HepG2 (cell line): ENCODE measurements around the gene CASR. TPM values are rescaled to one million over a fixed set of nuclear protein-coding genes. Genes with fewer than 3 reads are reported as not detected.

Experiments used
- ATAC-seq: fragments of 200-7000 bp; cut with Tn5 transposase; 3 replicates; pipeline ENCODE4 v1.9.1; 2020; ENCODE audit warnings: mild to moderate bottlenecking, moderate library complexity
- BruUV-seq: library from RNA; stranded (reverse); fragments of 400-500 nt; replicated peaks from 2 replicates; lab custom pipeline; 2021; lab: Mats Ljungman, UMichigan
- CTCF ChIA-PET: fragments of 300-600 bp; formaldehyde crosslinking; extraction: SDS; loops from one replicate; lab custom pipeline; 2021; ENCODE audit warnings: low total read pairs, inconsistent platforms, low intra/inter-chr PET ratio; lab: Yijun Ruan, JAX
- POLR2A ChIA-PET: fragments of 350-600 bp; sonication (Branson Sonifier 250); formaldehyde crosslinking; loops from one replicate; lab custom pipeline; 2020; ENCODE audit warnings: antibody characterized with exemption, inconsistent platforms; lab: Yijun Ruan, JAX
- DNase-seq: peaks from one replicate; pipeline ENCODE4 v3.0.0-alpha.2; 2015; ENCODE audit warnings: low spot score
- FAIRE-seq: peaks from 3 replicates; lab custom pipeline; 2011; peaks lifted over from hg19 to GRCh38; lab: Jason Lieb, UNC
- H2AFZ ChIP-seq: one replicate; pipeline ENCODE4 v1.6.1; 2011; ENCODE audit warnings: low read length, inconsistent platforms
- H3K27ac ChIP-seq: fragments of 300-600 bp; 3 replicates; pipeline ENCODE4 v1.8.0; 2011; ENCODE audit warnings: mixed run types, mild to moderate bottlenecking, mixed read lengths, low read length, inconsistent platforms; ENCODE audit not compliant: insufficient read depth; ENCODE audit errors: extremely low read length
- H3K27me3 ChIP-seq, 2 experiments: fragments of 200-600 bp in 1 of 2; 2 replicates in 1 of 2; 3 replicates in 1 of 2; pipeline versions ENCODE4 v1.6.0 to v1.8.0; 2011; ENCODE audit warnings: low read length in 2 of 2, mild to moderate bottlenecking in 2 of 2, moderate library complexity in 2 of 2, inconsistent platforms in 1 of 2; ENCODE audit not compliant: insufficient read depth in 2 of 2, control insufficient read depth in 1 of 2
- H3K36me3 ChIP-seq, 2 experiments: fragments of 200-600 bp in 1 of 2; replicated peaks in 1 of 2; 2 replicates in 1 of 2; 3 replicates in 1 of 2; pipeline versions ENCODE4 v1.5.1 to v1.8.0; 2011; ENCODE audit warnings: low read length in 2 of 2, inconsistent platforms in 1 of 2; ENCODE audit not compliant: insufficient read depth in 2 of 2, control insufficient read depth in 1 of 2
- H3K4me1 ChIP-seq: 2 replicates; pipeline ENCODE4 v1.5.1; 2012; ENCODE audit warnings: low read length, inconsistent platforms; ENCODE audit not compliant: insufficient read depth
- H3K4me2 ChIP-seq: 2 replicates; pipeline ENCODE4 v1.6.0; 2011; ENCODE audit warnings: low read depth, low read length, inconsistent platforms
- H3K4me3 ChIP-seq, 3 experiments: fragments of 200-600 bp in 1 of 3; sonication (generic), shearing (Covaris generic) in 1 of 3; replicated peaks in 1 of 3; 2 replicates each; pipeline ENCODE4 v1.5.1; 2011 to 2016; ENCODE audit warnings: low read length in 3 of 3, inconsistent platforms in 2 of 3, low read depth in 2 of 3, mild to moderate bottlenecking in 2 of 3, control low read depth in 1 of 3, mixed read lengths in 1 of 3; ENCODE audit not compliant: insufficient read depth in 1 of 3
- H3K79me2 ChIP-seq: one replicate; pipeline ENCODE4 v1.6.1; 2011; ENCODE audit warnings: low read length, inconsistent platforms; ENCODE audit not compliant: insufficient read depth
- H3K9ac ChIP-seq: 2 replicates; pipeline ENCODE4 v1.6.0; 2011; ENCODE audit warnings: mild to moderate bottlenecking, low read depth, low read length, inconsistent platforms; ENCODE audit not compliant: insufficient read depth
- H3K9me3 ChIP-seq: 2 replicates; pipeline ENCODE4 v1.5.1; 2012; ENCODE audit warnings: mild to moderate bottlenecking, low read length
- H4K20me1 ChIP-seq: 2 replicates; pipeline ENCODE4 v1.6.0; 2011; ENCODE audit warnings: inconsistent platforms, mild to moderate bottlenecking, low read length, moderate library complexity; ENCODE audit not compliant: insufficient read depth
- CREM ChIP-seq, 2 experiments: sonication (generic) in 1 of 2; formaldehyde crosslinking in 1 of 2; IDR thresholded peaks; 2 replicates each; pipeline versions ENCODE4 v1.4.0 to v1.6.1; 2016 to 2020; ENCODE audit warnings: antibody characterized with exemption in 1 of 2, mild to moderate bottlenecking in 1 of 2, missing genetic modification reagents in 1 of 2
- FOSL1 ChIP-seq: sonication (generic); formaldehyde crosslinking; IDR thresholded peaks from 2 replicates; pipeline ENCODE4 v1.9.0; 2021; ENCODE audit warnings: missing genetic modification reagents, borderline replicate concordance
- HMG20B ChIP-seq: conservative IDR thresholded peaks from 2 replicates; pipeline ENCODE4 v1.6.1; 2016; ENCODE audit warnings: missing genetic modification reagents, missing compliant biosample characterization
- KLF15 ChIP-seq: sonication (generic); formaldehyde crosslinking; IDR thresholded peaks from 2 replicates; pipeline ENCODE4 v1.8.1; 2023; ENCODE audit warnings: borderline replicate concordance, mild to moderate bottlenecking, inconsistent platforms, missing genetic modification reagents, mixed read lengths
- MAFF ChIP-seq: IDR thresholded peaks from 2 replicates; pipeline ENCODE4 v1.6.1; 2011; ENCODE audit warnings: low read depth, low read length, improper control_type of control experiment
- PHF5A ChIP-seq: IDR thresholded peaks from one replicate; pipeline ENCODE4 v1.6.1; 2018; ENCODE audit warnings: low read depth, missing genetic modification reagents; ENCODE audit not compliant: unreplicated experiment
- PPARG ChIP-seq: conservative IDR thresholded peaks from 2 replicates; pipeline ENCODE4 v1.6.1; 2016; ENCODE audit warnings: missing biosample characterization, missing genetic modification reagents
- RFX1 ChIP-seq: fragments of 450-650 bp; IDR thresholded peaks from 2 replicates; pipeline ENCODE4 v1.6.1; 2017
- SYNCRIP ChIP-seq: fragments of 200-400 bp; formaldehyde crosslinking; IDR thresholded peaks from 2 replicates; pipeline ENCODE4 v1.6.1; 2018; ENCODE audit warnings: mild to moderate bottlenecking, low read depth, low read length; ENCODE audit not compliant: insufficient read depth
- TAF1 ChIP-seq: sonication (generic); formaldehyde crosslinking; IDR thresholded peaks from 2 replicates; pipeline ENCODE4 v1.4.0; 2020; ENCODE audit warnings: missing genetic modification reagents
- ZFAT ChIP-seq: sonication (generic); formaldehyde crosslinking; conservative IDR thresholded peaks from 2 replicates; pipeline ENCODE4 v1.8.1; 2023; ENCODE audit warnings: missing genetic modification reagents, inconsistent platforms
- ZFP90 ChIP-seq: sonication (generic); formaldehyde crosslinking; IDR thresholded peaks from 2 replicates; pipeline ENCODE4 v1.8.0; 2022; ENCODE audit warnings: missing genetic modification reagents, mild to moderate bottlenecking, inconsistent platforms, borderline replicate concordance
- ZNF605 ChIP-seq: sonication (generic); formaldehyde crosslinking; IDR thresholded peaks from 2 replicates; pipeline ENCODE4 v1.8.0; 2022; ENCODE audit warnings: mild to moderate bottlenecking, missing genetic modification reagents
- WGBS: methylation state at CpG from one replicate; pipeline ENCODE4 v1.1.6; 2017; ENCODE audit warnings: low lambda C conversion rate; 5-methylcytosine and 5-hydroxymethylcytosine counted together
- in situ Hi-C: cut with HindIII; loops from 2 replicates; pipeline ENCODE4 v1.10.0; 2017; ENCODE audit warnings: low pct_unique_long_range_greater_than_20kb; ENCODE audit not compliant: extremely low pct_ligation_motif_present
- intact Hi-C: fragments of 100-400 bp; cut with micrococcal nuclease; formaldehyde crosslinking; loops from one replicate; pipeline ENCODE4 v1.10.0; 2022; ENCODE audit not compliant: unreplicated experiment
- polyA plus RNA-seq, 8 experiments: library from polyadenylated mRNA; depleted of rRNA in 3 of 8; stranded (reverse) in 7 of 8; unstranded in 1 of 8; fragments of >200 nt; fragmentation: Illumina TruSeq in 4 of 8; extraction: Trizol in 4 of 8; gene quantifications; 2 replicates each; pipeline versions ENCODE4 v1.2.1 to v1.2.3, GENCODE V29; 2011 to 2016; ENCODE audit warnings: low read depth in 4 of 8, missing spikeins in 1 of 8, mixed read lengths in 1 of 8; ENCODE audit not compliant: insufficient read depth in 1 of 8
- total RNA-seq, 5 experiments: library from RNA; depleted of rRNA; stranded (reverse); fragments of >200 nt; fragmentation: Illumina TruSeq; extraction: Trizol; gene quantifications; 2 replicates each; pipeline ENCODE4 v1.2.3, GENCODE V29; 2016; ENCODE audit warnings: low read depth in 1 of 5
- TF ChIP-seq, protein P1 (sequence below): IDR thresholded peaks from 2 replicates; pipeline ENCODE4 v1.6.1; 2018; ENCODE audit warnings: missing genetic modification reagents, mild to moderate bottlenecking, missing compliant biosample characterization
- TF ChIP-seq, protein P2 (sequence below): sonication (generic); formaldehyde crosslinking; IDR thresholded peaks from 2 replicates; pipeline ENCODE4 v1.5.0; 2020; ENCODE audit warnings: missing genetic modification reagents
- TF ChIP-seq, protein P3 (sequence below): sonication (generic); formaldehyde crosslinking; IDR thresholded peaks from 2 replicates; pipeline ENCODE4 v1.5.0; 2020; ENCODE audit warnings: mild to moderate bottlenecking, missing genetic modification reagents

The CASR gene
- total and polyA plus RNA-seq, 2 of the 13 experiments (the other 11 are each of a cell fraction or from before 2014, with no cell fraction given), result not detected

DNA sequence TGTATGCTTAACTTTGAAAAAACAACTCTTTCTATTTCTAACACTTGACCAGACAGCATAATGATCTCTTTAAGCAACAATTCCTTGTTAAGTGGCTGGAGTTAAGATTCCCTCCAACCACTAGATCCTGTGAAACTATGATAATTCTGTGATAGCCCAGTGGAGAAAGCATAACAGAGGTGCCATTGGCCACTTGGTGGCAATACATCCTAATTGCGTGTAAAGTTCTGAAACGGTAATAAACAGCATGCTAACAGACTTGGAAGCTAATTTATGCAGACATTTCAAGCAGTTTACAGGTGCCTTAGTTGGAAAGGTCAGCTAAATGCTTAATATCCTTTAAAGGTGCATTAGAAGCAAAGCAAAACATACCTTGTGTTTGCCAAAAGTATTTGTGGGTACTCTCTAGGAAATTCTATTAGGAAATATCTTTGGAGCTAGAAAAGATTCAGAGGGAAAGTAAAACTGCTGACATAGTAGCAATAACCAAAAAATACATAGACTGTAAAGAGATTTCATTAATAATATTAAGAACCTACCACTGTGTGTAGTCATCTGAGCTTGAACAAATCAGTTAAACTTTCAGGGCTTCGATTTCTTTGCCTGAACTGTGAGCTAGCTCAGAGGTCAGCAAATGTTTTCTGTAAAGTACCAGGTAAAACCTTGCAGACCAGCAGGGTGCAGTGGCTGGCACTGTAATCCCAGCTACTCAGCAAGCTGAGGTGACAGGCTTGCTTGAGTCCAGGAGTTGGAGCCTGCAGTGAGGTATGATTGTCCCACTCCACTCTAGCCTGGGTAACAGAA is 122.6 kb downstream of the CASR start:
- 0% methylated on average over 3 of the region's 3 CpGs for WGBS
- DNase-seq, result peak; percentile 67
- ChIA-PET POLR2A (interaction anchor here (0.7 to 2.6 kb wide), 4 partner anchors 76 to 110 kb away, joined by 3 to 22 read pairs (median 10); partner anchors contain the start of genes FAM162A, MIX23 and WDR5B), CTCF (interaction anchor here (1.2 to 1.9 kb wide), 3 partner anchors 50 to 87 kb away, joined by 3 to 8 read pairs (median 3); partner anchors contain the start of gene FAM162A)
- BruUV-seq, result no TSS peak
- Histone ChIP-seq H3K27me3 (no peaks in the 10 kb centered on the region), H3K4me2 (peak overlapping the region; percentile 83), H2AFZ (peak overlapping the region; percentile 35), H4K20me1 (no peaks in the 10 kb centered on the region), H3K9me3 (no peaks in the 10 kb centered on the region), H3K9ac (no peak overlapping the region), H3K4me1 (peaks cover 31% of the 10 kb centered on the region), H3K4me3 (peak overlapping the region; percentile 28 to 49 (median 46); a peak in 5 of 6 replicates), H3K36me3 (no peaks in the 10 kb centered on the region), H3K79me2 (no peaks in the 10 kb centered on the region), H3K27ac (peak overlapping the region; percentile 8)
- in situ Hi-C loops (no loop called here), intact Hi-C loops (loop anchor here (1.0 to 10.0 kb wide), 3 partner anchors 50 to 369 kb away; partner anchors contain the start of gene FAM162A)
- peak; percentile 94 for FAIRE-seq
- peak; percentile 100 for ATAC-seq
- TF ChIP-seq, protein P1, sequence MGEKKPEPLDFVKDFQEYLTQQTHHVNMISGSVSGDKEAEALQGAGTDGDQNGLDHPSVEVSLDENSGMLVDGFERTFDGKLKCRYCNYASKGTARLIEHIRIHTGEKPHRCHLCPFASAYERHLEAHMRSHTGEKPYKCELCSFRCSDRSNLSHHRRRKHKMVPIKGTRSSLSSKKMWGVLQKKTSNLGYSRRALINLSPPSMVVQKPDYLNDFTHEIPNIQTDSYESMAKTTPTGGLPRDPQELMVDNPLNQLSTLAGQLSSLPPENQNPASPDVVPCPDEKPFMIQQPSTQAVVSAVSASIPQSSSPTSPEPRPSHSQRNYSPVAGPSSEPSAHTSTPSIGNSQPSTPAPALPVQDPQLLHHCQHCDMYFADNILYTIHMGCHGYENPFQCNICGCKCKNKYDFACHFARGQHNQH (CRISPR knock-in tag), result no peak
- no peak for TF ChIP-seq KLF15 (CRISPR knock-in tag)
- TF ChIP-seq, protein P2, sequence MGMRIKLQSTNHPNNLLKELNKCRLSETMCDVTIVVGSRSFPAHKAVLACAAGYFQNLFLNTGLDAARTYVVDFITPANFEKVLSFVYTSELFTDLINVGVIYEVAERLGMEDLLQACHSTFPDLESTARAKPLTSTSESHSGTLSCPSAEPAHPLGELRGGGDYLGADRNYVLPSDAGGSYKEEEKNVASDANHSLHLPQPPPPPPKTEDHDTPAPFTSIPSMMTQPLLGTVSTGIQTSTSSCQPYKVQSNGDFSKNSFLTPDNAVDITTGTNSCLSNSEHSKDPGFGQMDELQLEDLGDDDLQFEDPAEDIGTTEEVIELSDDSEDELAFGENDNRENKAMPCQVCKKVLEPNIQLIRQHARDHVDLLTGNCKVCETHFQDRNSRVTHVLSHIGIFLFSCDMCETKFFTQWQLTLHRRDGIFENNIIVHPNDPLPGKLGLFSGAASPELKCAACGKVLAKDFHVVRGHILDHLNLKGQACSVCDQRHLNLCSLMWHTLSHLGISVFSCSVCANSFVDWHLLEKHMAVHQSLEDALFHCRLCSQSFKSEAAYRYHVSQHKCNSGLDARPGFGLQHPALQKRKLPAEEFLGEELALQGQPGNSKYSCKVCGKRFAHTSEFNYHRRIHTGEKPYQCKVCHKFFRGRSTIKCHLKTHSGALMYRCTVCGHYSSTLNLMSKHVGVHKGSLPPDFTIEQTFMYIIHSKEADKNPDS, result no peak
- TF ChIP-seq HMG20B (CRISPR knock-in tag), result no peak
- no peak for TF ChIP-seq ZFAT (CRISPR knock-in tag)
- peak; percentile 34 for TF ChIP-seq MAFF
- no peak for TF ChIP-seq PPARG (CRISPR knock-in tag)
- TF ChIP-seq SYNCRIP, result no peak
- TF ChIP-seq TAF1 (CRISPR knock-in tag), result no peak
- no peak for TF ChIP-seq ZFP90
- TF ChIP-seq RFX1, result no peak
- TF ChIP-seq, protein P3, sequence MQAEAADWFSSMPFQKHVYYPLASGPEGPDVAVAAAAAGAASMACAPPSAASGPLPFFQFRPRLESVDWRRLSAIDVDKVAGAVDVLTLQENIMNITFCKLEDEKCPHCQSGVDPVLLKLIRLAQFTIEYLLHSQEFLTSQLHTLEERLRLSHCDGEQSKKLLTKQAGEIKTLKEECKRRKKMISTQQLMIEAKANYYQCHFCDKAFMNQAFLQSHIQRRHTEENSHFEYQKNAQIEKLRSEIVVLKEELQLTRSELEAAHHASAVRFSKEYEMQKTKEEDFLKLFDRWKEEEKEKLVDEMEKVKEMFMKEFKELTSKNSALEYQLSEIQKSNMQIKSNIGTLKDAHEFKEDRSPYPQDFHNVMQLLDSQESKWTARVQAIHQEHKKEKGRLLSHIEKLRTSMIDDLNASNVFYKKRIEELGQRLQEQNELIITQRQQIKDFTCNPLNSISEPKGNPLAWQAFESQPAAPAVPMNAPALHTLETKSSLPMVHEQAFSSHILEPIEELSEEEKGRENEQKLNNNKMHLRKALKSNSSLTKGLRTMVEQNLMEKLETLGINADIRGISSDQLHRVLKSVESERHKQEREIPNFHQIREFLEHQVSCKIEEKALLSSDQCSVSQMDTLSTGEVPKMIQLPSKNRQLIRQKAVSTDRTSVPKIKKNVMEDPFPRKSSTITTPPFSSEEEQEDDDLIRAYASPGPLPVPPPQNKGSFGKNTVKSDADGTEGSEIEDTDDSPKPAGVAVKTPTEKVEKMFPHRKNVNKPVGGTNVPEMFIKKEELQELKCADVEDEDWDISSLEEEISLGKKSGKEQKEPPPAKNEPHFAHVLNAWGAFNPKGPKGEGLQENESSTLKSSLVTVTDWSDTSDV (CRISPR knock-in tag), result no peak
- TF ChIP-seq PHF5A (CRISPR knock-in tag), result no peak
- TF ChIP-seq FOSL1, result no peak
- no peak for TF ChIP-seq CREM (IDR thresholded peaks at IDR 0.05)
- no peak for TF ChIP-seq CREM (CRISPR knock-in tag; IDR thresholded peaks at IDR 0.05)
- TF ChIP-seq ZNF605, result no peak
